ENCODE data around the gene ESM1. TPM values are rescaled to one million over a fixed set of nuclear protein-coding genes. Genes with fewer than 3 reads are reported as not detected.

The ESM1 gene
- total and polyA plus RNA-seq, 2 donors (not counting 3 experiments of a cell fraction or from before 2014, with no cell fraction given) = 214 to 577 TPM

DNA sequence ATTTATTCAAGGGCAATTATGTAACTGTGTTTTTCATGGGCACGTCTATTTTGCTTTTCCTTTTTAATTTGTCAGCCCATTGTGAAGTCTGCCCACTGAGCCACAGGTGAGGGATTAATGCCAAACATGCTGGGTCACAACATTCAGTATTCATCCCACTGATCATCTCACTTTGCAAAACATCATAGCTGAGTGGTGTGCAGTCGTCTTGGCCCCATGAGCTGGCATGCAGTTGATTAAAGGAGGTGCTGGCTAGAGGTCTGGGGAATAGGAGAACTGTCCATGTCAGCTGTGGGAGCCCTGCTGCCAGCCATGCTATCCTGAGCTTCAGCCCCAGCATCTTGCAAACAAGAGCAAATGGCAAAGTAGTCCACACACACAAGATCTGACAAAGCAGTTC lies 11.7 kb upstream of the ESM1 start:
- CTCF ChIA-PET = interaction anchor here (0.9 to 1.3 kb wide), 4 partner anchors 11 to 150 kb away, joined by 3 to 4 read pairs (median 3); partner anchors contain the start of gene ESM1
- POLR2A ChIA-PET = no interaction called here
- Histone ChIP-seq H3K79me2 (ENCODE audit: control insufficient read depth, insufficient read depth, low read length) (no peaks in the 10 kb centered on the region), H3K4me1 (ENCODE audit: control insufficient read depth, extremely low read depth, insufficient read depth, low read length) (peaks cover 23% of the 10 kb centered on the region), H3K4me3 (replicated peaks in 1 of 3; ENCODE audit: insufficient read depth in 1 of 3, low read depth in 1 of 3, low read length in 3 of 3) (no peak overlapping the region), H2AFZ (ENCODE audit: low read depth, low read length) (no peak overlapping the region), H3K36me3 (ENCODE audit: control insufficient read depth in 2 of 2, extremely low read depth in 1 of 2, insufficient read depth in 2 of 2, low read length in 2 of 2) (no peaks in the 10 kb centered on the region), H3K9ac (replicated peaks; ENCODE audit: extremely low read depth, insufficient read depth, low read length) (no peak overlapping the region), H3K9me1 (replicated peaks; ENCODE audit: control insufficient read depth, extremely low read depth, insufficient read depth, low read length) (no peaks in the 10 kb centered on the region), H3K27ac (ENCODE audit: insufficient read depth, low read depth, low read length) (no peak overlapping the region), H3K27me3 (ENCODE audit: control insufficient read depth in 2 of 2, insufficient read depth in 2 of 2, low read length in 2 of 2) (no peaks in the 10 kb centered on the region), H3K4me2 (ENCODE audit: insufficient read depth, low read length) (no peak overlapping the region), H3K9me3 (replicated peaks; ENCODE audit: control insufficient read depth, insufficient read depth, low read length) (no peaks in the 10 kb centered on the region), H4K20me1 (replicated peaks; ENCODE audit: control insufficient read depth, extremely low read depth, insufficient read depth, low read length) (no peaks in the 10 kb centered on the region)
- TF ChIP-seq CTCF (IDR thresholded peaks at IDR 0.05; ENCODE audit: extremely low read depth in 1 of 2, insufficient read depth in 1 of 2, low read depth in 1 of 2, low read length in 2 of 2) (no peak), EZH2 (IDR thresholded peaks at IDR 0.05; ENCODE audit: borderline replicate concordance, low read depth, low read length, severe bottlenecking) (no peak), FOS (IDR thresholded peaks at IDR 0.05; ENCODE audit: borderline replicate concordance, insufficient read depth, low read length) (no peak), POLR2AphosphoS5 (IDR thresholded peaks at IDR 0.05; ENCODE audit: insufficient read depth, low read depth, low read length) (no peak), POLR2A (IDR thresholded peaks at IDR 0.05; ENCODE audit: low read depth, low read length) (no peak), MYC (IDR thresholded peaks at IDR 0.05; ENCODE audit: low read depth, low read length) (no peak), GATA2 (IDR thresholded peaks at IDR 0.05; ENCODE audit: insufficient read depth, insufficient read length, low read depth, low read length) (no peak), JUN (IDR thresholded peaks at IDR 0.05; ENCODE audit: borderline replicate concordance, insufficient read depth, insufficient read length, low read depth) (no peak)
- TF ChIP-seq, protein P1, sequence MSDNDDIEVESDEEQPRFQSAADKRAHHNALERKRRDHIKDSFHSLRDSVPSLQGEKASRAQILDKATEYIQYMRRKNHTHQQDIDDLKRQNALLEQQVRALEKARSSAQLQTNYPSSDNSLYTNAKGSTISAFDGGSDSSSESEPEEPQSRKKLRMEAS (IDR thresholded peaks at IDR 0.05; ENCODE audit: insufficient read depth, insufficient read length) = no peak
- dilution Hi-C loops (cut with MboI; ENCODE audit: extremely low pct_ligation_motif_present, low sequenced_read_pairs) = loop anchor here (25.0 kb wide), 1 partner anchor 140 kb away; no protein-coding TSS in a partner anchor
- intact Hi-C loops (cut with micrococcal nuclease) = no loop called here
- DNase-seq (ENCODE audit: low read depth, low spot score) (no peak), FAIRE-seq (no peak)
- no TSS peak for BruUV-seq (replicated peaks)
